ENCODE data around the gene MED7. TPM values are rescaled to one million over a fixed set of nuclear protein-coding genes. Genes with fewer than 3 reads are reported as not detected.

The MED7 gene, protein sequence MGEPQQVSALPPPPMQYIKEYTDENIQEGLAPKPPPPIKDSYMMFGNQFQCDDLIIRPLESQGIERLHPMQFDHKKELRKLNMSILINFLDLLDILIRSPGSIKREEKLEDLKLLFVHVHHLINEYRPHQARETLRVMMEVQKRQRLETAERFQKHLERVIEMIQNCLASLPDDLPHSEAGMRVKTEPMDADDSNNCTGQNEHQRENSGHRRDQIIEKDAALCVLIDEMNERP
- 1 to 10 TPM; 7.0 to 9.4 (median 8.5) TPM for total RNA-seq

GRCh38 chr5:157142317-157143126, at the start of gene MED7:
Gene MED7, minus strand, starts transcription at chr5:157142865. Its CDS starts 3,434 bp downstream, at chr5:157139431.
- DNase-seq (peak; percentile 95), ATAC-seq (peak; percentile 98 to 100)
- TF ChIP-seq CTCF (IDR thresholded peaks at IDR 0.05 in 4 of 5, conservative IDR thresholded peaks at IDR 0.05 in 1 of 5) (no peak), POLR2A (IDR thresholded peaks at IDR 0.05) (peak; percentile 57 to 76)
- Histone ChIP-seq H3K4me3 (peak within 1 kb of the TSS; percentile 68 to 96 (median 86)), H3K27me3 (no peaks in the 10 kb centered on the region), H3K9me3 (no peaks in the 10 kb centered on the region), H3K27ac (peak within 1 kb of the TSS; percentile 83 to 90 (median 89)), H3K4me1 (peaks cover 10% of the 10 kb centered on the region in 2 donors), H3K36me3 (peaks cover 0 to 13% of the 10 kb centered on the region in 2 donors)
- in situ Hi-C loops (cut with MboI; ENCODE audit: low sequenced_read_pairs in 4 of 4) (loop anchor here in 3 of 4 donors (10.0 to 25.0 kb wide), 2 partner anchors 592 to 595 kb away; partner anchors contain the start of genes THG1L (in 3 of the 3) and LSM11 (in 2 of the 3)), intact Hi-C loops (cut with DNase I; ENCODE audit: low total_unique reads) (loop anchor here (5.0 to 10.0 kb wide), 2 partner anchors 602 to 715 kb away; partner anchors contain the start of genes CLINT1 and LSM11)

DNA sequence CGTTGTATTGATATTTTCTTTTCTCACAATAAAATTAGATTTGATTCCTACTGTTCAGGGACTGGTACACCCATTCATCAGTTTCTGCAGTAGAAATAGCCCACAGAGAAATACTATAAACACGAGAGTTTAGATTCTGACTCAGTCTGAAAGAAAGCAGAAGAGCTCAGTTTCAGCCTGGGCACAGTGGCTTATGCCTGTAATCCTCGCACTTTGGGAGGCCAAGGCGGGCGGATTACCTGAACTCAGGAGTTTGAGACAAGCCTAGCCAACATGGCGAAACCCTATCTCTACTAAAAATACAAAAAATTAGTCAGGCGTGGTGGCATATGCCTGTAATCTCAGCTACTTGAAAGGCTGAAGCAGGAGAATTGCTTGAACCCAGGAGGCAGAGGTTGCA, 46.6 kb upstream of the MED7 start:
- in situ Hi-C loops (cut with MboI; ENCODE audit: low sequenced_read_pairs in 4 of 4) (no loop called here), intact Hi-C loops (cut with DNase I; ENCODE audit: low total_unique reads) (no loop called here)
- Histone ChIP-seq H3K27me3 (peaks cover 0 to 2% (median 0%) of the 10 kb centered on the region in 3 donors), H3K4me1 (no peaks in the 10 kb centered on the region), H3K27ac (no peak overlapping the region), H3K36me3 (no peaks in the 10 kb centered on the region), H3K4me3 (no peak overlapping the region), H3K9me3 (no peaks in the 10 kb centered on the region)
- TF ChIP-seq CTCF (IDR thresholded peaks at IDR 0.05 in 4 of 5, conservative IDR thresholded peaks at IDR 0.05 in 1 of 5) (no peak), POLR2A (IDR thresholded peaks at IDR 0.05) (no peak)
- ATAC-seq, result no peak
- DNase-seq, result no peak

- Histone ChIP-seq H3K27ac (no peak overlapping the region), H3K27me3 (peaks cover 0 to 2% (median 0%) of the 10 kb centered on the region in 3 donors)
- no peak for TF ChIP-seq CTCF (IDR thresholded peaks at IDR 0.05 in 4 of 5, conservative IDR thresholded peaks at IDR 0.05 in 1 of 5)
Observed at GRCh38 chr5:157188270-157188669, 45.6 kb upstream of the MED7 start.

DNA sequence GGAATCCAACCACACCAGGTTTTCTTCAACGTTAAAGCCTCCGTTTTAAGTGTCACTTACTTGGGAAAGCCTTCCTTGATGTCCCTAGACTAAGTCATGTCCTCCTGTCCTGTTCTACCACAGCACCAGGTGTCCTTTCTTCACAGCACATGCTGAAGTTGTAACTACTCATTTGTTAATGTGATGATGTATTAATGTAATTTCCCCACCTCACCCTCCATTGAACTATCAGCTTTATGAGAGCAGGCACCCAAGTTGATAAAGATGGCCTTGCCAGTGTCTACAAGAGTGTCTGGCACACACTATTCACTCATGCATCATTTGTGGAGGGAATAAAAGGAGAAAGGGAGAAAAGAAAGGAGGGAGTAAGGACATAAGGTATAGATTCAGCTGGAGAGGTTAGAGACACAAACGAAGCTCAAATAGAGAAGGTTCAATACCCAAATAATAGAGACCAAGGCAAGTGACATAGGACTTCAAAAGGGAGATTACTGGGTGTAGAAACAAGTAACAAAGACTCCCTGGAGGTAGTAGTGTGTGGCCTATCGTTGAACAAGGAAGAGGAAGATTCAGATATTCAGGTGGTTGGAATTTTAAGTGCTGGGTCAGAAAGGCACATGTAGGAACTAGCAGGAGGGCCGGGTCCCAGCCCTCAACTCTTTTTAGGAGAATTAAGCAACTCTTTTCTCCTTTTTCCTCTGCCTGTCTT, 44.5 kb upstream of the MED7 start:
- Histone ChIP-seq H3K27ac (no peak overlapping the region), H3K36me3 (no peaks in the 10 kb centered on the region)
- in situ Hi-C loops (cut with MboI; ENCODE audit: low sequenced_read_pairs in 4 of 4), result no loop called here

More at GRCh38 chr5:157188270-157188669, 45.6 kb upstream of the MED7 start:
- no peak for ATAC-seq
- no peaks in the 10 kb centered on the region for H3K36me3 ChIP-seq
- no peak overlapping the region for H3K4me3 ChIP-seq
- intact Hi-C loops (cut with DNase I; ENCODE audit: low total_unique reads) (no loop called here), in situ Hi-C loops (cut with MboI; ENCODE audit: low sequenced_read_pairs in 4 of 4) (no loop called here)
- DNase-seq, result no peak
- no peaks in the 10 kb centered on the region for H3K4me1 ChIP-seq
- no peaks in the 10 kb centered on the region for H3K9me3 ChIP-seq

More for the DNA sequence above, 44.5 kb upstream of the MED7 start:
- TF ChIP-seq CTCF (IDR thresholded peaks at IDR 0.05 in 4 of 5, conservative IDR thresholded peaks at IDR 0.05 in 1 of 5), result no peak
- no peak for ATAC-seq
- peaks cover 0 to 2% (median 0%) of the 10 kb centered on the region in 3 donors for H3K27me3 ChIP-seq
- intact Hi-C loops (cut with DNase I; ENCODE audit: low total_unique reads), result no loop called here
- H3K9me3 ChIP-seq, result no peaks in the 10 kb centered on the region
- H3K4me3 ChIP-seq, result no peak overlapping the region
- no peaks in the 10 kb centered on the region for H3K4me1 ChIP-seq
- no peak for DNase-seq
